Activated T-cell treated with anti-CD3 and anti-CD28 coated beads for 4 hours (primary cell): ENCODE data around the gene PECR.
A peak's percentile ranks its signal among the peaks of the same experiment; 100 is the strongest.
"Not testable (repeated sequence)": the region's sequence is repeated elsewhere in the genome, so short reads cannot be mapped to it uniquely, and the experiment has no call there.

Experiments used
- DNase-seq: peaks from one replicate; pipeline ENCODE4 v3.0.0-alpha.2; 2020

PECR gene

DNA sequence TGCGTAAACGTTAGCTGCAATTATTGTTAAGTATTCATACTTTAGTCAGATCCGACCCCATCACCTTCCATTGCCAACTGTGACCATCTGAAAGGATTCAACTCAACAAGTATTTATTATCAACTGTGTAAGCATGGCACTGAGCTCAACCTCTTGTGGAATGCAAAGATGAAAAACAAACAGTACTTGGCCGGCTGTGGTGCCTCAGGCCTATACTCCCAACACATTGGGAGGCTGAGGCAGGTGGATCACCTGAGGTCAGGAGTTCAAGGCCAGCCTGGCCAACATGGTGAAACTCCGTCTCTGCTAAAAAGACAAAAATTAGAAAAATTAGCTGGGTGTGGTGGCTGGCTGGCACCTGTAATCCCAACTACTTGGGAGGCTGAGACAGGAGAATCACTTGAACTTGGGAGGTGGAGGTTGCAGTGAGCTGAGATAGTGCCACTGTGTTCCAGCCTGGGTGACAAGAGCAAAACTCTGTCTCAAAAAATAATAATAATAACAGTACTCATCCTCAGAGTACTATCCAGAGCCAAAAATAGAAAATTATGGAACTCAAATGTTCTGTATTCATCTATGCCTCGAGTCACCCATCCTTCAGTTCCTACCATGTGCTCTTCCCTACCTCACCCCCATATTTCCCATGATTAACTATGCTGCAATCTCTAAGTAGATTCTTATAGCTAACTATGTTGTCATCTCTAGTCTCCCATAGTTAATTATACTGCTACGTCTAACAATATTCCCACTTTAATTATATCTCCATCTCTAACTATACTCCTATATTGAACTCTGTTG lies 59.6 kb downstream of the PECR start:
- DNase-seq: no peak

DNA sequence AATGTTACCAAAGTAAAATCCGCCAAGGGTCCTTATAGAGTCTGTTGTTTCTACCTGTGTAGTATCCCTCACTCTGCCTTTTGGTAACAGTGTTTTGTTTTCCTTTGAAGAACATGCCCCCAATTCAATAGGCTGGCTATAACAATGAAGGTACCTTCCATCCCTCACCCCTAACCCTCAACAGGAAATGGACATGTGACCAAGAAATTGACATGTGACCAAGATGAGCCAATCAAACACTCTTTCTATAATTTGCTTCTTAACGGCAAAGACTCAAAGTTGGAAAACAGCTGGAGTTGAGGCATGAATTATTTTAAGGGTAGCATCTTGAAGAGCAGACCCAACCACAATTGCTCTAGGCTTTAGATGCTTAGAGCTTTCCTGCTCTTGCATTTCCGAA lies 62.9 kb downstream of the PECR start:
- DNase-seq: no peak

DNA sequence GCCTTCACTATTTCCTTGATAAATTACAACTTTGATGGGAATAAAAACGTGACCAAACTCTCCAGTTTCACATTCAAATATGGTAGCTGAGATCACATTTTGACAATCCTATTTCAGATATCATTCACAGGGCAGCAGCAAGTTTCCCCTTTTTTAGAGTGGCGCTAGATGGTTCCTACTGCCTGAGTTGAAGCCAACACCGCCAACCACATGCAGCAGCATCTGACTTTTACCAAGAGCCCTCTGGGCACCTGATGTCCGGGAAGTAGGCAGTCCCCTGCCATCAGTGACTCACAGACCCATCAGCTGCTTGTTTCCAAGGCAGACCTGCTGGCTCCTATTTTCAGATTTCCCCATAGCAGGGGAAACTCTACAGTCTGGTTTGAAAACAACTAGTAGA lies 64.2 kb downstream of the PECR start:
- DNase-seq: no peak

DNA sequence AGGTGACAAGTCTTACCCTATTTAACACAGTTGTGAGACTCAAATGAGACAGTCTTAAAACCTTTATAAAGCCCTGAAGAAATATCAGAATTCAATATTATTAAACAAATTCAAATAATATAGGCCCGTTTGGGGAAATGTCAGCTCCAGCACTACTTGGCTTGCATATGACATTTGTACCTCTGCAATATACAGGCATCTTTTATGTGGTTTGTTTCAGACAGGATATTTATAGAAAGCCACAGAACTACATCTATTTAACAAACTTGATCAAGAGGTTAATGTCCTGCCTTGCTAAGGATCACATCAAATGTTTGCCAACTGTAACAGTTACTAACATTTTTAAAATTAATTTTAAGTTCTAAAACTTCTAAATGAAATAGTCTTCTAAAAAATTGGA lies 65.0 kb downstream of the PECR start:
- no peak for DNase-seq

DNA sequence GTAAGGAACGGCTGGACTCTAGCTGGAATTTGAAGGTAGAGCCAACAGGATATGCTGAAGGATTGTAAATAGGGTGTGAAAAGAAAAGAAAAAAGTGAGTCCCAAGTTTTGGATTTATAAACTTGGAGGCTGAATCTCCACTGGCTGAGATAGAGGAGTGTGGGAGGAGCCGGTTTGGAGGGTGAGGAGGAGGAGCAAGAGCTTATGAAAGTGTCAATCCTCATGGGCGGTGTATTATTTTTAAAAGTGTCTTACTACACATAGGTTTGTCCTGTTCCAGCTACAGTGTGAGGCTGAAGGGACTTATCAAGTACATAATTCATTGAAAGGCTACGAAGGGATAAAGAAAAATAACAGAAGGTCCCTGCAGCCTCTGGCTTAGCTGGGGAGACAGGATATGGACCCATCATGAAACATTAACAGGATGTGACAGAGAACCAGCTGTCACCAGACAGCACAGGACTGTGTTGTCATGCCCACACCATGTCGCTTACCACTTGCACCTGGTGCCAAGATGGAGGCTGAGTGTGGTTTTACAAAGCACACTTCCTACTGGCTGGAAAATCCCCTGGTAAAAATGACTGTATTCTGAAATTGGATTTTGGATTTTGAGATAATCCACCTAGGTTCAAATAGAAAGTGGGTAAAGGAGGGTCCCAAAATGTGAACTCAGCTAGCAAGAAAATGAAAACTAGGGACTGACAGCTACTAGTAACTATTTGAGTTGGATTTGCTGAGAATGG lies 65.7 kb downstream of the PECR start:
- no peak for DNase-seq

DNA sequence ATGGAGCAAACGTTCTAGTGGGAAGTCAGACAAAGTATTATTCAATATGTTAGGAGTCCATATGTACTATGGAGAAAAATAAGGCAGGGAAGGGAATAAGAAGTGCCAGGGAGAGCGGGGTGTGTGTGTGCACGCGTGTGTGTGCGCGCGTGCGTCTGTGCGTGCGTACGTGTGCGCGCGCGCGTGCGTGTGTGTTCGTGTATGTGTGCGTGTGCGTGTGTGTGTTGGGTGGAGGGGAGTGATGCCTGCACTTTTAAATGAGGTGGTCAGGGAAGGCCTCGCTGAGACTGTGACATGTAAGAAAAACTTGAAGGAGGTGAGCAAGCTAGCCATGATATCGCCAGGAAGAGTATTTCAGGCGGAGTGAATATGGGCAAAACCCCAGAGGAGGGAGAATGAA lies 66.6 kb downstream of the PECR start:
- no peak for DNase-seq

DNA sequence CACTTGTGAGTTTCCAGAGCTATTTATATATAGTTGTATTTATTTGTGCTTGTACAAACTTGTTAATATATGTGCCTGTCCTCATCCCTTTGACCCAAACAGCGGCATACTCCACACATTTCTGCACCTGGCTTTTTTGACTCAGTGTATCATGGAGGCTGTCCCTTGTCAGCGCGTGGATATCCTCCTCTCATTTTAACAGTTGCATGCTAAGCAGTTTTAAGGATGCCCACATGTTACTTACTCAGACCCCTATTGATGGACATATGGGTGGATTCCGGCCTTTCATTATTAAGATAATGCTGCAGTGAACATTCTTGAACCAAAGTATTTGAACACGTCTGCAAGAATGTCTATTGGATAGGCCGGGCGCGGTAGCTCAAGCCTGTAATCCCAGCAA lies 67.6 kb downstream of the PECR start:
- DNase-seq: no peak

DNA sequence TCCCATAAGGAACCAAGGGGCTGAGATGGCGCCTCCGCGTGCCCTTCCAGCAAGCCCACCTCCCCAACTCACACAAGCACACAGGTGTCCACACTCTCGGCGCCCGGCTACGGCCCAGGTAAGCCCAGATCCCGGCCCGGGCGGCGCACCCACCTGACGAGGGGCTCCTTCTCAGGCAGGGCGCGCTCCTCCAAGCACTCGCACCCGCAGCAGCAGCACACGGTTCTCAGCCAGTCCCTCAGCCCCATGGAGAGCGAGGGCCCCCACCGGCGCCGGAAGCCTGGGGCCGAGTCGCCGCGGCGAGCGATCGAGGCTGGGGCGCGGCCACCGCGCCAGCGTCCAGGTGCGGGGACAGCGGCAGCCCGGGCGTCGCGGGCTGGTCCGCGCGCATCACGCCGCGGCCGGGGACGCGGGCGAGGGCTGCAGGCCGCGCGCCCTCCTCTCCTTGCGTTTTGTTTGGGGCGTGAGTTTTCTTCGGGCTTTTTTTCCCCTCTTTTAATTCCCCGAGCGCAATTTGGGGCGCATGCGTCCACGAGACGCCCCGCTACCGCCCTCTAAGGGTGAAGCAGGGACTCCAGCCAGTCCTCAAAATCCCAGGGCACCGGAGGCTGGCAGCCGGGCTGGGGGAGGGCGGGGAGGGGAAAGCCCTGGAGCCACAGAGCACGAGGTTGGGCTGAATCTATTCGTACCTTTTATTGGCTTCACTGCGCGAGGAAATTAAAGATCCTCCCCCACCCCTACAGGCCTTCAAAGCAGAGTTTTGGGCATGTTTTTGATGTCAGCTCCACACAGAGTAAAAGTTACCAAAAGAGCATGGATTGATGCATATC lies 68.3 kb downstream of the PECR start, which contains the start of gene MREG:
Gene MREG, minus strand, starts transcription at position 472 of the 830 bp plus-strand sequence. Its CDS starts 224 bp downstream, at position 248.
- DNase-seq: peak; percentile 78

DNA sequence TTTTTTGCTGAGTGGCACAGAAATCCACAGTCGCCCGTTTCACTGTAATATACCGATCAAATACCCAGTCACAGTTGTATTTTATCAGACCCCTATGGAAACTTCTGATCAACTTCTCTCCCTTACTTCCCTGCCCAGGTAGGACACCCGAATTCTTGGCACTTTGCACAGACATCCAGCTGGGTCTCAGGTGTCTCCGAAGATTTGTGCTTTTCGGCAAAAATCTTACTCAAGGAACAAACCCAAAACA lies 68.9 kb downstream of the PECR start:
- DNase-seq: no peak

DNA sequence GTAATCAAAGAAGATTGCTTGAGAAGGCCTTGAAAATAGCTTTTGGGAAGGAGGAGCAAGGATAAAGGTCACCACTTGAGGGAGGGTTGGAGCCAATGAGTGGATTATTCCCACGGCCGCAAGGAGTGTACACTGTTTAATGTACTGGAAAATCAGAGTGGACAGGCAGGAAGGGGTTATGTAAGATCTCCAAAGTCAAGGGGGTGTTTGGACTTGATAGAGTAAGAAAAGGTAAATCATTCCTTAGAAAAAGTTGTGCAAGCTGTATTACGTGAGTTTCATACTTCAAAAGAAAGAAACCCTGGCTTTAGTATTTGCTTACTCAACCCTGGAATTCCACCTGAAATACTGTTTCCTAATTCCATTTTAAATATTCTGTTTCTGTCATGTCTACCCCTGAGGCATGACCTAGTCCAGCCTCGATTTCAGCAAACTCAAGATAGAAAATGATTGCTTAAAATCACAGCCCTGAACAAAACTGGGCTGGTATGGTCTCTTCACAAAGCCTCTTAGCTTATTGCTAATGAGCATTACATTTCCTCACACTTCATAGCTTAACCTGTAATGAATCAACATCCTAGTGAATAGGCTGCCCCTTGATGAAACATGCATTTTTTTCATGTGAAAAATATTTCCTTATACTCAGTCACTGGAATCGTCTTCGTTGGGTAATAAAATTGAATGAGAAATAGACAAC lies 69.3 kb downstream of the PECR start:
- DNase-seq: no peak

DNA sequence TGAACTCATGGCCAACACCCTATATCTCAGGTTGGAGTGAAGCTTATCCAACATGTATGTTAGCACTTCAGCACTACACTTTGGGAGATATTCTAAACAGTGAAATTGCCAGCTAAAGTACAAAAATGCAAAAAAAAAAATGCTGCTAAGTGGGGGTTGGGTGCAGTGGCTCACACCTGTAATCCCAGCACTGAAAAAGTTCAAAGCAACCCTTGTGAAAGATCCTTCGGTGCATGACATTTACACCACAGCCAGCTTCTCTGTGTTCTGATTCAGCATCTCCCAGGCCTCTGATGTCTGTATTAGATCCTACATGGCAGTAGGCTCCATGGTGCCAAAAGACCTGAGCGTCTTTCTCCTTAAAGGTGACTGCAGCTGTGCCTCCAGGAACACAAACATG lies 72.4 kb downstream of the PECR start:
- DNase-seq: not testable (repeated sequence)

DNA sequence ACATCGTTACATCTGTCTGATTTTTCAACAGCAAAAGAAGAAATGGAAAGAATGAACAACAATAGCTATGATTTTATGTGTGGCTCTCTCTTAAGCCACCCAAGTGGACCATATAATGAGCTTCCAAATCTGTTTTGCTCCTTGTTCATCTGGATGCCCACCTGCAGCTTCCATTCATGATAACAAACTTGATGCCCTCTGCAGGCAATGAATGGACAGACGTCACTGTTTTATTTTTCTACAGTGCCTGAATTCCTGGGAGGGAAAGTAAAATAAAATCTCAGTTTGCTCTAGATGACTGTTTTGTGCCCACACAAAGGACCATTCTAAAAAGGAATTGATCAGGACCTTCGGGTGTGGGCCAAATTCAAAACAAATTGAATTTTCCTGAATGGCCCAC lies 73.2 kb downstream of the PECR start:
- DNase-seq: no peak

DNA sequence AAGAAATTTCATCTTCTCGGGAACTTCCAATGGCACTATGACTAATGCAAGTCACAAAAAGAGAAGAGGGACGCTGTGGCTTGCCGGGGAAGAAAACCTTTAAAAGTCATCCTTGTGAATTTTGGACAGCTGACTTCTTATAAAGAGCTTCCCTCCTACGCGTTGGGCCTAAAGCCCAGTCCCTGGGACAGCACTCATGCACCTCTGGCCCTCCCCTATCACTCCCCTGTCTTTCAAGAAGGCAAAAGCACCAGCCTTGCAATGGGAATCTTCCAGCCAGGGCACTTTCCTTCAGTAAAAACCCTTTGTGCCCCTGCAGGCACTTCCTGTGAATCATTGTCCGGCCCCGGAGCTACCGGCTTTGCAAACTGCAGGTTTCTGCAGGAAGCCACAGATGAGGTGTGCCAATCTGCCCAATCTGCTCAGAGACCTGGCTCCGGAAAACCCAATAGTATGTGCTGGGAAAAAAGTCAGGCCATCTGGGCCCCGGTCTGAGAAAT lies 75.4 kb downstream of the PECR start:
- DNase-seq: no peak

DNA sequence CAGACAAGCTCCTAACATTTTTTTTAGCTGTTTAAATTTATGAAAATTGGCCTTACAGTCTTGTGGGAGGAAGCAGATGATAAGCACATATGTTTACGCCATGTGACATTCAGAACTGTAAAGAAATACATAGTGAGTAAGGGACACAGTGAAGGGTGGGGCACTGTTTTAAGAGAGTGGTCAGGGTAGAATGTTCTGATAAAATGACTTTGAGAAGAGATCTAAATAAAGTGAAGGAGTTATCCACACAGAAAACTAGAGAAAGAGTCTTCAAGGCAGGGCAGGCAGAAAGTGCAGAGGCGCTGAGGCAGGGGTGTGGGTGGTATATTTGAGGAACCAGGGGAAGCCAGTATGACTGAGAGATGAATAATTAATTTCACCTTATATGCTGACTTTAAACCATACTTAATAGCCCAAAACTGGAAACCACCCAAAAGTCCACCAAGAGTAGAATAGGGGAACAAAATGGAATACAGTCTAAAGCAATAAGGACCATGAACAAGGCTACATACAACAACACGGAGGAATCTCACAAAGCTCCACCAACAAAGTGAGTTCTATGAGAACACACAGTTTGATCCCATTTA lies 76.8 kb downstream of the PECR start:
- no peak for DNase-seq

DNA sequence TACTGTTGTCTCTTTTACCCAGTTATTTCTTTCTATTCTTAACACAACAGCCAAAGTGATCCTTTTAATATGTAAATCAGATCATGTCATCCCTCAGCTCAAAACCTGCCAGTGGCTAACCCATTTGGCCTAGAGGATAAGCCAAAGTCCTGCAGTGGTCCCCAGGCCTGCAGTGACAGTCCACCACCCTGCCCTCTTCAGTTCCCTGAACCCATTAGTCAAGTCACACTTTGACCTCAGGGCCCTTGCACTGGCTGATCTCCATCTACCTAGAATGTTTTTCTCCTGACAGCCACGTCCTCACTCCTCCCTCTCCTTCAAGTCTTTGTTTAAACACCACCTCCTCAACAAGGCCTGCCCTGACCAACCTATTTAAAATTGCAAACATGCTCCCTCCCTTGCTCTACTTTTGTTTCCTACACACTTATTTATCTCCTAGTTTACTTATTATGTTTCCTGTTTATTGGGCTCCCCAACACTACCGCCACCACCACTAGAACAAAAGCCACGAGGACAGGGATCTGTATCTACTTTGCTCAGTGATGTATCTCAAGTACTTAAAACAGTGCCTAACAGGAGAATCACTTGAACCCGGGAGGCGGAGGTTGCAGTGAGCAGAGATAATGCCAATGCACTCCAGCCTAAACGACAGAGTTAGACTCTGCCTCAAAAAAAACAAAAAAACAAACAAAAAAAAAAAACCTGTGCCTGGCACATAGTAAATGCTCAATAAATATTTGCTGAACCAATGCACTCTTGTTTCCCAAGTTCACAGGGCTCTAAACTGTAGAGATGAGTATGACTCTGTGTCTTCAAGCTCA lies 77.5 kb downstream of the PECR start:
- no peak for DNase-seq

DNA sequence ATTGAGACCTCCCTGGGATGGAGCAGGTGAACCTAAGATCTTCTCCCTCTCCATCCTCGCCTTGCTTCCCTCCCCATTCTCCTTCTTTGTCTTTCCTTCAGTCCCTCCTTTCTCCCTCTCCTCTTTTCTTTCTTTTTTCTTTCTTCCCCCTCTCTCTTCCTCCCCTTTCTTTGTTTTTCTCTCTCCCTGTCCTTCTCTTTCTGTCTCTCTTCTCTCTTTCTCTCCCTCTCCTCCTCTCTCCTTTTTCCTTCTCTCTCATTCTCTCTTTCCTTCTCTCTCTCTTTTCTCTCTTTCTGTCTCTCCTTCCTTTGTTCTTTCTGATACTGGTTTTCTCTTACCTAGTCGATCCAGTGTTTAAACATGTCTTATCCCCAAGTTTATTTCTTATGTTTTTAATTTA lies 78.9 kb downstream of the PECR start:
- no peak for DNase-seq

DNA sequence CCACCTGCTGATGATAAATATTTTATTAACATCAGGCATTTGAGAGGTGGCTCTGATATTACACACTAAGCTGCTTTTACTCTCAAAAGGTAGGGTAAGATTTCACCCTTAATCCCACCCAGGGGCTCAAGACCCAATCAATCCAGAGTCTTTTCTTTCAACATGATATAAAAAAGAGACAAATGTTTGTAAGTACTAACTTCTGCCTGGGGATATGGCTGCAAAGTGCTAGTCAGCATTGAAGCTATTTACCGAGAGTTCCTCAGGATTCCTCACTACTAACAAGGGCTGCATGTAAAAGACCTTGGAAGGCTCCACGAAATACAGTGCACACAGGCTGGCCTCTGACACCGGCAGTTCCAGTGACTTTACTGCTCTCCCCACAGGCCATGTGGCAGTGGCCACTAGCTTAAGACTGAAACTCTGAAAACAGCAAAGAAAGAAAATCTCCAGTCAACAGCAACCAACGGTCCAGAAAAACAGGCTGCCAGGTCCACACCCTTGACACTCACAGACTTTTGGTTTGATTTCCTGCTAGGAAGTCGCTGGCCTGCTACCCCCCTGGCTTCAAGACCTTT lies 79.4 kb downstream of the PECR start:
- no peak for DNase-seq

DNA sequence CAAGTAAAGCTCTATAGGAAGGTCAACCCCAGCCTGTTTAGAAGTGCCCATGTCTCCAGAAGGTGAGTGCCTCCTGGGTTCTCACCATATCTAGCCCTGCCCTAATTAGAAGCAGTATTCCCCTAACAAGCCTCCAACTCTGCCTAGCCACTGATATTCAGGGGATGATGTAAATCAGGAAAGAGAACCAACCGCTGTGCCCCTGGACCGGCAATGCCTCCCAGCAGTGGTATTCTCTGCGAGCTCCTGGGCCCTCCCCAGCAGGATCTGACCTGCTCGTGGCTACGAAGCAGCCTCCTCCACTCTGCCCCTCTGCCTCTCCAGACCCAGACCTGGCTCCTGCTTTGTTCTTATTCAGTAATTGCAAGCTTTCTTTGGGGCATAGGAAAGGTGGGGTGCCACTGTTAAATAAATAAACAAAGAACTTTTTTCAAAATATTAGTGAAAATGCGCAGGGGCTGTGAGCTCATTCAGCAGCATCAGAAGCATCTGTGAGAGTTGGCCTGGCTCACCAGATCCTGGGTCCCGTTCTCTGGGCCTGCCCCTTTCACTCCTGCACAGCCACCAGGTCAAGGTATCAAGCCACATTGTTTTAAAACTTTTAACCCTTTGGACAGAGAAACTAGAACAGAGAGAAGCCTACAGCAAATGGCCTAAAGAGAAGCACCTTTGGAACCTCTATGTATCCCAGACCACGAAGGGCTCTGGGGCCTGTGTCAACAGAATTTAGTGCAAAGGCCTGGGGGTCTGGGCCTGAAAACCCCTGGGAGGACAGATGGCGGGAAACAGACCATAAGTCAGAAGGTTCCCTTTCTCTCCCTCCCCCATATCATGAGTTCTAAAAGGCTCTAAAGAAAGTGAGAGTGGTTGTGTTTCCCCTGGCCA lies 80.2 kb downstream of the PECR start:
- DNase-seq: no peak

DNA sequence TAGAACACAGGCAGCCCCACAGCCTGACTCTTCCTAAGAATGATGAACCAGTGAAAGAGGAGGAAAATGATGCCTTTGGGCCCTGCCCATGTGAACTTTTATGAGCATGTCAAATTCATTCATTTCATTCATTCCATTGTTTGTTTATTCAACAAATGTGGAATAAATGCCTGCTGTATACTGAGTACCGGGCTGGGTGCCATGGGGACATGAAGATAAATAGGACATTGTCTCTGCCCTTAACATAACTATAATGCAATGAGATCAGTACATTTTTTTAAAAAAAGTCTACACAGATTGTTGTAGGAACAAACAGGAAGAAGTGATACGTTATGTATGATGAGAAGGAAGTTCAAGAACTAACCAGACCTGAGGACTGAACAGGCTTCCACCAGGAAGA lies 83.0 kb downstream of the PECR start:
- no peak for DNase-seq

DNA sequence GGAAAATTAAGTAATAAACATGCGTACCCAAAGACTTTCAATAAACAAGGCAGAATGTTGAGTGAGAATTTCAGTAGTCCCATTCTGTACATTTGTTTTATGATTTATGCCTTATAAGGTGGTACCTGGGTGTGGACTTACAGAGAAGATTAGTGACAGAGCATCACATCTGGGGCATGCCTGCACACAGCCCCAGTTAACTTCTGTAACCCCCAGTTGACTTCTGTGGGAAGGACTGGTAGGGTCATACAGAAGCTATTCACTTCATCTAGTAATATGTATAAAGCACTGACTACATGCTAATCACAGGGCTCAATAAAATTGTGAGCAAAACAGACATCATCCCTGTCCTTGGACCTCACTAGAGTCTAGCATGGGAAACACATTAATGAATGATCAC lies 84.4 kb downstream of the PECR start:
- no peak for DNase-seq
